ENCODE results near the gene MAPK11. TPM values are rescaled to one million over a fixed set of nuclear protein-coding genes. Genes with fewer than 3 reads are reported as not detected.
A peak's percentile ranks its signal among the peaks of the same experiment; 100 is the strongest.

Gene MAPK11
- total RNA-seq, 1 experiment from 2014 or later = 7.6 TPM

DNA sequence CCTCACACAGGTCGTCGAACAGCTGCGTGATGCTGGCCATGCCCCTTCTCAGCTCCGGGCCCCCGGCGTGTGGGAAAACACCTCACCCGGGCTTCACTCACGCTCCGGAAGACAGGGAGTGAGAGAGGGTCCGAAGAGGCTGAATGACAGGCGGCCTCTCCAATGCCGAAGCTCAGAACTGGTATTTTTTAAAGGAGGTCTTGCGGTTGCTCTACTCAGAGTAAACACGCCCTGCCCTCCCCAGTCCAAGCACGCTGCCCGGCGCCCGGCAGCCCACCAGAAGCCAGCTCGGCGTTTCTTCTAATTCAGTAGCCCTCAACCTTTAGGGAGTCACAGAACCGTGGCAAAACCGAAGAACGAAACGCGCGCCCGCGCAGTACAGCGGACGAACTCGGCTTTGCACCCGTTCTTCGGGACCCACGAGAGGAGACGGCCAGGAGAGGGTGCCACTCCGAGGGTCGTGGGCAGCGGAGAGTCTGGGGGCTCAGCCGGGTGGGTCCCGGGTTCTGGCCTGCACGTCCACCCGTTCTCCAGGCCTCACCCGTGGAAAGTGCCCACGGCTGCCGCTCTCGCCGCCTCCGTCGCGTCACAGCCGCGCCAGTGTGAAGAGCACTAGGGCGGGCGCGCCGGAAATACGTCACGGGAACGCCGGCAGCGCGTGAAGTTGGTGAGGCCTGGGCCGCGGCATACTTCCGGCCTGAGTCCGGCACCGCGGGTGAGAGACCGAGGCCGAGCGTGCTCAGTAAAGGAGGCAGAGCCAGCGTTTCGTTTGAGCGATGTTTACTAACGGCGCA, 25.6 kb downstream of the MAPK11 start, which contains the start of gene TUBGCP6:
Gene TUBGCP6, minus strand, starts transcription at position 604 of the 794 bp plus-strand sequence. Its CDS starts 564 bp downstream, at position 40.
- Histone ChIP-seq H3K9ac (ENCODE audit: low read length) (peak within 1 kb of the TSS; percentile 97), H2AFZ (ENCODE audit: low read length) (peak within 1 kb of the TSS; percentile 94), H3K4me1 (ENCODE audit: insufficient read depth, low read length) (peaks cover 9% of the 10 kb centered on the region; the same call in 1 of the 2 replicates), H3F3A (ENCODE audit: low read length, unreplicated experiment) (no peaks in the 10 kb centered on the region), H3K27me3 (ENCODE audit: low read length) (no peaks in the 10 kb centered on the region), H4K20me1 (ENCODE audit: low read length) (no peaks in the 10 kb centered on the region), H3K27ac (ENCODE audit: low read length) (peak within 1 kb of the TSS; percentile 81), H3K36me3 (ENCODE audit: low read depth, low read length) (no peaks in the 10 kb centered on the region; the same call in 1 of the 2 replicates), H3K4me3 (ENCODE audit: low read length) (peak within 1 kb of the TSS; percentile 99), H3K9me2 (replicated peaks; ENCODE audit: low read length) (no peaks in the 10 kb centered on the region), H3K4me2 (ENCODE audit: low read length) (peak within 1 kb of the TSS; percentile 99), H3K79me2 (ENCODE audit: low read length) (peaks cover 59% of the 10 kb centered on the region), H3K9me3 (ENCODE audit: low read length) (no peaks in the 10 kb centered on the region)
- TSS peak; percentile 45 for BruUV-seq (replicated peaks)
- ATAC-seq (peak; percentile 72), DNase-seq (peak; percentile 87)
- POLR2A ChIA-PET (ENCODE audit: unreplicated experiment) = no interaction called here
- CTCF ChIA-PET = no interaction called here
- TF ChIP-seq EZH2phosphoT487 (IDR thresholded peaks at IDR 0.05; ENCODE audit: borderline replicate concordance, low read length) = no peak
- no peak for TF ChIP-seq EZH2 (IDR thresholded peaks at IDR 0.05; ENCODE audit: low read length, unreplicated experiment)
- TF ChIP-seq, protein P1, sequence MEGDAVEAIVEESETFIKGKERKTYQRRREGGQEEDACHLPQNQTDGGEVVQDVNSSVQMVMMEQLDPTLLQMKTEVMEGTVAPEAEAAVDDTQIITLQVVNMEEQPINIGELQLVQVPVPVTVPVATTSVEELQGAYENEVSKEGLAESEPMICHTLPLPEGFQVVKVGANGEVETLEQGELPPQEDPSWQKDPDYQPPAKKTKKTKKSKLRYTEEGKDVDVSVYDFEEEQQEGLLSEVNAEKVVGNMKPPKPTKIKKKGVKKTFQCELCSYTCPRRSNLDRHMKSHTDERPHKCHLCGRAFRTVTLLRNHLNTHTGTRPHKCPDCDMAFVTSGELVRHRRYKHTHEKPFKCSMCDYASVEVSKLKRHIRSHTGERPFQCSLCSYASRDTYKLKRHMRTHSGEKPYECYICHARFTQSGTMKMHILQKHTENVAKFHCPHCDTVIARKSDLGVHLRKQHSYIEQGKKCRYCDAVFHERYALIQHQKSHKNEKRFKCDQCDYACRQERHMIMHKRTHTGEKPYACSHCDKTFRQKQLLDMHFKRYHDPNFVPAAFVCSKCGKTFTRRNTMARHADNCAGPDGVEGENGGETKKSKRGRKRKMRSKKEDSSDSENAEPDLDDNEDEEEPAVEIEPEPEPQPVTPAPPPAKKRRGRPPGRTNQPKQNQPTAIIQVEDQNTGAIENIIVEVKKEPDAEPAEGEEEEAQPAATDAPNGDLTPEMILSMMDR (conservative IDR thresholded peaks at IDR 0.05; ENCODE audit: low read depth, low read length) = no peak
- intact Hi-C loops (cut with micrococcal nuclease) = no loop called here

DNA sequence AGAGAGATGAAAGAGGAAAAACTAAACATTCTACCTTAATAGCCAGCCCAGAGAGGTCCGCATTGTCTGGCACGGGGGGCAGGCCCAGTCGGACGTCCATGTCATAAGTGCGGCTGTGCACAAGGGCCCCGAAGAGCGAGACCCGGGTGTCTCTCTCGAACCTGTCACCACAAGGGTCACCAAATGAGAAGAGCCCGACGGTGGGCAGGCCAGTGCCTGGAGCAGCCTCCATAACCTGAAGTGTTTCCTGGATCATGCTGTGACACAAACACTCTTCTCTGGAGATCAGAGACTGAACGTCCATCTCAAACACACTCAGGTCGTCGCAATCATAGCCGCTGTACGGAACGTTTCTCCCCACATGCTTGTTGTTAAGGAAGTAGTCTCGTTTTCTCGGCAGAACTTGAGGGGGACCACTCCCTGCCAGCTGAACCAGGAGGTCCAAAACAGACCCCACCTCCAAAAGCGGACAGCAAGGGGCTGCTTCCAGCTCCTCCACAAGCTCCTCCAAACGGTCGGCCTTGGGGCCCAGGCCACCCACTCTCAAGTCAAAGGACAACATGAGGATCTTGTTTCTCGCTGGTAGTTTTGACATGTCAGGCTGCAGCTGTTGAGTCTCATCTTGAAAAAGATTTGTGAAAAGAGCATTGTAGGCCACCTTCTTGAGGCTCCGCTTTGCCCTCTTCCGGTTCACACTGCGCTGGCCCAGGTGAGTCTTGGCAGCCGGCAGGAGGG, 26.3 kb downstream of the MAPK11 start:
- Histone ChIP-seq H3F3A (ENCODE audit: low read length, unreplicated experiment) (no peaks in the 10 kb centered on the region), H3K4me2 (ENCODE audit: low read length) (peak overlapping the region; percentile 99), H3K79me2 (ENCODE audit: low read length) (peaks cover 63% of the 10 kb centered on the region), H4K20me1 (ENCODE audit: low read length) (no peaks in the 10 kb centered on the region), H2AFZ (ENCODE audit: low read length) (peak overlapping the region; percentile 94), H3K4me1 (ENCODE audit: insufficient read depth, low read length) (peaks cover 9% of the 10 kb centered on the region; the same call in 1 of the 2 replicates), H3K4me3 (ENCODE audit: low read length) (peak overlapping the region; percentile 99), H3K9ac (ENCODE audit: low read length) (peak overlapping the region; percentile 97), H3K9me2 (replicated peaks; ENCODE audit: low read length) (no peaks in the 10 kb centered on the region), H3K27ac (ENCODE audit: low read length) (peak overlapping the region; percentile 81; the same call in 1 of the 2 replicates), H3K9me3 (ENCODE audit: low read length) (no peaks in the 10 kb centered on the region), H3K27me3 (ENCODE audit: low read length) (no peaks in the 10 kb centered on the region), H3K36me3 (ENCODE audit: low read depth, low read length) (no peaks in the 10 kb centered on the region; the same call in 1 of the 2 replicates)
- CTCF ChIA-PET = no interaction called here
- no TSS peak for BruUV-seq (replicated peaks)
- DNase-seq (no peak), ATAC-seq (peak; percentile 7; the same call in 1 of the 2 replicates)
- POLR2A ChIA-PET (ENCODE audit: unreplicated experiment) = no interaction called here
- intact Hi-C loops (cut with micrococcal nuclease) = no loop called here
- TF ChIP-seq, protein P1 (conservative IDR thresholded peaks at IDR 0.05; ENCODE audit: low read depth, low read length) = no peak
- TF ChIP-seq EZH2 (IDR thresholded peaks at IDR 0.05; ENCODE audit: low read length, unreplicated experiment) (no peak), EZH2phosphoT487 (IDR thresholded peaks at IDR 0.05; ENCODE audit: borderline replicate concordance, low read length) (no peak)
